ENCODE results near the gene NLK.

The NLK gene

DNA sequence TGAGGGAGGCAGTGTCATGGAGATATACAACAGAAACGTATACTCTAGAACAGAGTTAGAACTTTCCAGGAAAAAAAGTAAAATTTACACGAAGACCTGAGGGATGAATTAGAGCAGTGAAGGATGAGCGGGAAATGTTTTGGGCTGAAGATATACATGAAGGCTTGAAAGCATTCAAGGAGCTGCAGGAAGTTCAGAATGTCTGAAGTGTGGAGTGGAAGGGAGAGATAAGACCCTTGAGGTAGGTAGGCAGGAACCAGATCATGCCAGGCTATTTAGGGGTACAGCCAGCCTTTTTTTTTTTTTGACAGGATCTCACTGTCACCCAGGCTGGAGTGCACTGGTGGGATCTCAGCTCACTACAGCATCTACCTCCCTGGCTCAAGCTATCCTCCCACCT is 3.2 kb upstream of the NLK start:
- DNase-seq (ENCODE audit: extremely low read depth in 1 of 2, low read depth in 1 of 2): no peak

DNA sequence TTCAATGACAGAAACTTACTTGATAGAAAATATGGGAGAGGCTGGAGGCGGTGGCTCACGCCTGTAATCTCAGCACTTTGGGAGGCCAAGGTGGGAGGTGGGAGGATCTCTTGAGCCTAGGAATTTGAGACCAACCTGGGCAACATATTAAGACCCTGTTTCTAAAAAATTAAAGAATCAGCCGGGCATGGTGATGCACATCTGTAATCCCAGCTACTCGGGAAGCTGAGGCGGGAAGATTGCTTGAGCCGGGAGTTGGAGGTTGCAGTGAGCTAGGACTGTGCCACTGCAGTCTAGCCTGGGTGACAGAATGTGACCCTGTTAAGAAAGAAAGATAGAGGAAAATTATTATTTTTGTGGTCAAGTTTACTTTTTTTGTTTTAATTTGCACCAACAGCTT is 2.1 kb upstream of the NLK start:
- no peak for DNase-seq (ENCODE audit: extremely low read depth in 1 of 2, low read depth in 1 of 2)

DNA sequence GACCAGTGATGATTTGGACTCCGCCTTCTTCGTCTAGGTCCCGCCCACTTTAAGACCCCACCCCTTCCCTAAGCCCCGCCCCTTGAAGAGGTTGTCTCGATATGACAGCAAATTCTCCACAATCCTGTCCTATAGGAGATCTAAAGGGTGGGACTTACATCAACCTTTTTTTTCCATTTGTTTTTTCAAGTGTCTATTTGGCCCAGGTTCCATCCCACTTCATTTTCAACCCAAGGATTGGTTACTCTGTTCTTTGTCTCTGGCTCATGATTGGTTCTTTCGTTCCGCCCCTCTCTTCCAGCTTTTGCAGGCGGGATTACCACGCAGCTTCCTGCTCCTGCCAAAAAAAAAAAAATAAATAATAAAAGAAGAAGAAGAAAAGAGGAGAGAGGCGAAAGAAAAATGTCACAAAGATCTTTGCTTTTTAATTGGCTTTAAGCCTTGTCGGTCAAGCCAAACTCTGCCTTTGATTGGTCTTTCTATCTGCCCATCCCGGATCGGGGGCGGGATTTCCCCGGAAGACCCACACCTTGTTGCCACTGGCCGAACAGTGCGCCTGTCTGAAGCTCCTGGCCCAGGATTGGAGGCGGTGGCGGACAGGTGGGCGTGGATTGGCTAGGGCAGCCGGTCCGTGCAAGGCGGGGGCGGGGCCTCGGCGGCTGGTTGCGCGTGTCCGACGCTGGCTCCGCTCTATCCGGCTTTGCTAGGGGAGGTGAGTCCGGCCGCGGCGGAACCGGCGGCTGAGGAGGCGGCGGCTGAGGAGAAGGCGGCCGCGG is 1.2 kb upstream of the NLK start:
- DNase-seq (ENCODE audit: extremely low read depth in 1 of 2, low read depth in 1 of 2): peak; percentile 100

DNA sequence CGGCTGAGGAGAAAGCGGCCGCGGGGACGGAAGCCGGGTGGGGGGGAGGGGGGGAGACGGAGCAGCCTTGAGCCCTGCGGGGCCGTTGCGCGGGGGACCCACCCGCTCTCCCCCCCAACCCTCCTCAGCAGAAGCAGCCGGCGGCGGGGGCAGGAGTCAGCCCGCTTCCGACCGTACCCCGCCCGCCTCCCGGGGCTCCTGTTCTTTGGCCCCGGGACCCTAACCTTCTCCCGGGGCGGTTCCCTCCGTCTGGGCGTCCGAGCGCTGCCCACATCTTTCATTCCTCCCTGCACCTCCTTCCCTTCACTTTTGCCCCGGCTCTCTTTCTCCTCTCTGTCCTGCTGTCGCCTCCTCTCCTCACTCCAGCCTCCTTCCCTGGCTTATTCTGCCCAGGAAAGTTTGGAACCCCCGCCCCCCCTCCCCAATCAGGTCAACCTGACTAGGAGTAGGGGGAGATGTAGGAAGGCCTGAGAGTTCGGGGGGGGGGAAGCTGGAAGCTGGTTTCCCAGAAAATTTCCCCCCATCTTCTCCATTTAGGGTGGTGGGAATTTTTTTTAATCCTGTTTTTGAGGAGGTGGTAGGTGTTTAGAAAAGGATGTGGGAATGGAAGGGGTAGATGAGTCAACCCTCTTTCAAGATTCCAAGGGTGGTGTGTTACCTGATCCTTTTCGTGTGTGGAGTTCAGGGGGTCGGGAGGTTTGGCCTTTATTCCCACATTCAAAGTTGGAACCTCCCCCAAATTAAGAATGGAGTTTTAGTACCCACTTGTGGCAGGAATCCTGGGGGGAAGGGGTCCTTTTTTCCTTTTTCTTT is 427 bp upstream of the NLK start:
- DNase-seq (ENCODE audit: extremely low read depth in 1 of 2, low read depth in 1 of 2): no peak

DNA sequence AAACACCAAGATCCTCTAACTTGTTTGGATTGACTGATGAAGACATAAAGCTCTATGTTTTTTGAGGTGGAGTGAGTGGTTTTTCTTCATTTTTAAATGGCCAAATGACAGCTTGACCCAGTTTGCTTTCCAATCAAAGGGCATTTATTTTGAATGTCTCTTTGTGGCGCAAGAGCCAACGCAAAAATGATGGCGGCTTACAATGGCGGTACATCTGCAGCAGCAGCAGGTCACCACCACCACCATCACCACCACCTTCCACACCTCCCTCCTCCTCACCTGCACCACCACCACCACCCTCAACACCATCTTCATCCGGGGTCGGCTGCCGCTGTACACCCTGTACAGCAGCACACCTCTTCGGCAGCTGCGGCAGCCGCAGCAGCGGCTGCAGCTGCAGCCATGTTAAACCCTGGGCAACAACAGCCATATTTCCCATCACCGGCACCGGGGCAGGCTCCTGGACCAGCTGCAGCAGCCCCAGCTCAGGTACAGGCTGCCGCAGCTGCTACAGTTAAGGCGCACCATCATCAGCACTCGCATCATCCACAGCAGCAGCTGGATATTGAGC is 329 bp downstream of the NLK start:
- no peak for DNase-seq (ENCODE audit: extremely low read depth in 1 of 2, low read depth in 1 of 2)

DNA sequence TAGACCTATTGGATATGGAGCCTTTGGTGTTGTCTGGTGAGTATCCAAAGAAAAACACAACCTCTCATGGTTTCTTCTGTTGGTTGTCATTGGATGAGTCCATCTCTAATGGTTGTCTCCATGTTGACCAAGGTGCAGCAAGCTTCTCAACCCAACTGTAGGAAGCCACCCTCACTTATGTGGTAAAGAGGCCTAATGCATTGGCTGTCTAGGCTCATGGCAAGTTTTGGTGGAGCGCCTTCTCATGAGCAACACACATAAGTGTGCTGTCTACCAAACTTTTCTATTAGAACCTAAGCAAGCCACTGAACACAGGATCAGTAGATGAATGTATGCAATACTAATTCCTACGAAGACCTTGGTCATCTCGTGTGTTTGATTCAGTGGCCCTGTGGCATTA is 819 bp downstream of the NLK start:
- no peak for DNase-seq (ENCODE audit: extremely low read depth in 1 of 2, low read depth in 1 of 2)

DNA sequence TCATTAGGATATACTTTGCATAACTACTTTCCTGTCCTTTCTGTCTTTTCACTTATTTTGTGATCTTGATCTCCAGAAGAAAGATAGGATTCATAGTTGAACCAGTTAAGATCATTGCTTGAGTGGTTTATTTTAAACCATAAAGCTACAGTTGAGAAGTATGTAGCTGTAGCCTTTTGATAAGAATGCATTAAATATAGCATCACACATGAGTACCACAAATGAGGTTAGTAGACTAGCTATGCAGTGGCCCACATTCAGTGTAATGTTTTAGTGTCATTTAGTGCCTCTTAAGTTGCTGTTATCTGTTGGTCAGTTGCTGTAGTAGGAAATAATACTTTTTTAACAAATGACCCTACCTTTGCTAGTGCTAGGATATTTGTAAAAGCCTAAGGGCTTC is 1.3 kb downstream of the NLK start:
- no peak for DNase-seq (ENCODE audit: extremely low read depth in 1 of 2, low read depth in 1 of 2)

DNA sequence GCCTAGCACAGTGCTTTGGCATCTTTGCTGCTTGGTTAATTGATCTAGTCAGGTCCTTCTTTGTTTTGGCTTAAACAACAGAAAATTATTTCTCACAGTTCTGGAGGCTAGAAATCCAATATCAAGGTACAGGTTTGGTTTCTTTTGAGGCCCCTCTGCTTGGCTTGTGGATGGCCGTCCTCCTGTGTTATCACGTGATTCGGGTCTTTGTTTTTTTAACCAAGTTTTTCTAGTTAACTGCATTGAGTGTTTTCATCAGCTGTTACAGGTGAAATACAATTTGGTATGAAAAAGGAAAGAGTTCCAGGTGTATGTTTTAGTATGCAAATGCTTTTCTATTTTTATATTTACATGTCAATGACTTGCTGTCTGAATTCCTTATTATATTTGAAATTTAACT is 2.8 kb downstream of the NLK start:
- DNase-seq (ENCODE audit: extremely low read depth in 1 of 2, low read depth in 1 of 2): no peak

DNA sequence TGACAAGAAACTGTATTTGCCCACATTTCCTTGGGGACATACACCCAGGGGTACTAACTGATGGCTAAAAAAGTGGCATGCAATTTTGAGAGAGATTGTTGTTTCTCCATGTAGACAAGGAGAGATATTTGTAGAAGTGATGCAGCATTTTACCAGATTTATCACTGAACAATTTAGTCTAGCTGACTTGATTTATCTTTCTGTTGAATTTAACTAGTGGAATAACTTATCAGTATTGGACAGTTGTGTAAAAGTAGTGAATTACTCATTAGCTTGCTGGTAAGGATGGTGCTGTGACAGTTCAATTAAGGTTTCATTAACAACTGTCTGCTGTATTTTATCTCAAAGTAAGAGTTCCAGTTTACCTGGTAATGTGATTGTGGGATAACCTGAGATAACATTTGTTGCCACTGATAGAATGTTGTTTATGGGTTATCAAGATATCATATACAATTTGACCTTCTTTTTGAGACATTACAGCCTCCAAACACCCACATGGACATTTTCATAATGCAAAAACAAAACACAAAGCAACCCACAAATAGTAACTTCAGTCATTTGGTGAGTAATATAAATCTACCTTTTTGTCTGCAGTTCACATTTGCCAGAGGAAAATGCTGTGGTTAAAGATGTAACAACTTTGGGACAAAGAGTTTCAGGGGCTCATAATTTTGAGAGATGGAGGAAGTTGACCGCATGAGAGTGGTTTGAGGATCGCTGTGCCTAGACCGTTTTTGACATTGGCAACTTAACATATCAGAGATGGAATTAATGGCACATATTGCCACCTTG is 3.8 kb downstream of the NLK start:
- no peak for DNase-seq (ENCODE audit: extremely low read depth in 1 of 2, low read depth in 1 of 2)

DNA sequence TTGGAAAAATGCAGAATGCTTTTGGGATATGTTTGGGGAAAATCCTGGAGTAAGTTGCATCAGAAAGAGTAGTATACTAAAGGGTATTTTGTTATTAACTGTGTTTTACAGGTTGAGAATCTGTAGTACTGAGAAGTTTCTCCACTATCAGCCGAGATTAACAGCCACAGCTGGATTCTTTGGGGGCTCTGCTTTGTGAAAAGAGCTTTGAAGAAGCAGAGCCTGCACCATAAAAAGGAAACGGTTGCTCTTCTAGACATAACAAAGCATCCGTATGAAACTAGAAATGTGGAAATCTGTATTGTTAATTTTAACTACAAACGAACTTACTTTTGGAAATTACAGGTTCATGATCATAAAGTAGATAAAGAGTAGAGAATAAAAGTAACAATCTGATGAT is 5.3 kb downstream of the NLK start:
- DNase-seq (ENCODE audit: extremely low read depth in 1 of 2, low read depth in 1 of 2): no peak

DNA sequence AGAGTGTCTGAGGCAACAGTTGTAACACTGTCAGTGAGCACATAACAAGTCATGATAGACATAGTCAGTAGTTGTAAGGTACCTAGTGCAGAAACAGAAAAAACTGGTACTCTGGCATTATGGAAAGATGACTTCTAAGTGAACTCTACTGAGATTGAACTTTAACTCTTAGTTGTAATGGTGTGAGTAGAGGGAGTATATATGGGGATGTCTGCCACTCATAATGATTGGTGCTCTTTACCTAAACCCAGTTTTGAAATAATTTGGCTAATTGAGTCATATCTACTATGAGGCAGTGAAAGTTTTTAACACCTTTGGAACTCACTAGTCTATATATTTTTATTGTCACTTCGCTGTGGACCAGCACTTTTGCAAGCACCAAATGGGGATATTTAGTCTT is 6.6 kb downstream of the NLK start:
- DNase-seq (ENCODE audit: extremely low read depth in 1 of 2, low read depth in 1 of 2): no peak

DNA sequence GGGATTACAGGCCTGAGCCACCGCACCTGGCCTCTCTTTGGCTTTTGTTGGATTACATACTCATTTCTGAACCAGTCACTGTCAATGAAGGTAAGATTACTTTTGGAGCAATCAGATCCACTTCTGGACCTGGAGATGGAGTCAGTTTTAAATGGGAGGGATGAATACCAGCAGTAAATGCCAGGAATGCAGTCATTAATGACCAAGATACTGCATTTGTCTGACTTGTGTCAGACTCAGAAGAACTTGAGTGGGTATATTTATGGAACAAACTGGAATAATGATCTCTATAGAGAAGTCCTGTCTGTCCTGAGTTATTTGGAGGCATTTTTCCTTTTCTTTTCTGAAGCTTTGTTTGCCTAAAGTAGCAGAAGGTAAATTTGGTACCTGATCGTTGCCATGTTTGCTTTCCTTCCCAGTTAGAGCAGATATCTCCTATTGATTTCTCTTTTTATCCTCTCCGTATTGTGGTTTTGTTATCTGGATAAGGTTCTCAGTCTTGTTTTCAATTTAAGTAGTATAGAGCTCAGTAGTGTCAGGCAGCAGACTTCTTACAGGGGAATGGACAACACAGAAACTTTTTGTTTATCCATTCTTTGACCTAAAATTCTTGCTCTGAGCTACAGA is 10.7 kb downstream of the NLK start:
- DNase-seq (ENCODE audit: extremely low read depth in 1 of 2, low read depth in 1 of 2): no peak

DNA sequence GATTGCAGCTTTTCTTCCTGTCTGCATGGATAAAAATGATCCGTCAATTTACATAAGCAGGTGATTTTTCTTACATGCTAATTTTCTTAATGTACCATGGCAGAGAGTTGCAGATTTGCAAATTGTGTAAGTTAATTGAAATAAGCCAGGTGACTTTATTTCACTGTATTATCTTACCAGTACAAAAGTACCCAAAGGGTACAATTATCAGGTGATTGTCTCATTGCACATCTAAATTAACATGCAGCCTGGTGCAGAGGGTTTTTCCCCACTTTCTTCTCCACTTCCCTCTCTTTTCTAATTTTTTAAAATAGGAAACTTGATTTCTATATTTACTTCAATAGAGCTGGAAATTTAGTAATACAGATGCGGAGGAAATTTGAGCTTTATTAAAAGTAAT is 11.2 kb downstream of the NLK start:
- DNase-seq (ENCODE audit: extremely low read depth in 1 of 2, low read depth in 1 of 2): no peak

DNA sequence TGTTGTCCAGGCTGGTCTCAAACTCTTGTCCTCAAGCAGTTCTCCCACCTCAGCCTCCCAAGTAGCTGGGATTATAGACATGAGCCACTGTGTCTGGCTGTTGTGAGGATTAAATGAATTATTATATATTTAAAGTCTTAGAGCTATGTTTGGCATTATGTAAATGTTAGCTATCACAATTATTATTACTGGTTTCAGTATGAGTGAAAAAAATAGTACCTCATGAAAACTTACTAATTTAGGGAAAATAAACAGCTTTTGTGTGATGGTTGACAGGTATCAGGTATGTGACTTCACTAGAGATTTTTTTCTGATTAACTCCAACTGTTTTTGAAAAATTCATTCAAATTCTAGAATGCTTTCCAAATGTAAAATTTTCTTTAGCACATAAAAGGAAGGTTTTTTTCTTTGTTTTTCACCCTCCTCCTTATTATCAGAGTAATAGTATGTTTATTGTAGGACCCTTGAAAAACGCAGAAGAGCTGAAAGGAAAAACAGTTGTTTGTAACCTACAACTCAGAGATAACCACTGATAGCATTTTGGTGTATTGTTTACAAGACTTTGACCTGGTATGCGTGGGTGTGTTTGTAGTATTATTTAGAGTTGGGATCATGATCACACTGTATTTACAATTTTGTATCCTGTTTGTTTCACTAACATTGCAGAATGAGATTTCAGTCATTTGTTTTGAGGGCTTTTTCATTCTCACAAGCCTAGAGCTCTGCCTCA is 13.2 kb downstream of the NLK start:
- DNase-seq (ENCODE audit: extremely low read depth in 1 of 2, low read depth in 1 of 2): no peak

DNA sequence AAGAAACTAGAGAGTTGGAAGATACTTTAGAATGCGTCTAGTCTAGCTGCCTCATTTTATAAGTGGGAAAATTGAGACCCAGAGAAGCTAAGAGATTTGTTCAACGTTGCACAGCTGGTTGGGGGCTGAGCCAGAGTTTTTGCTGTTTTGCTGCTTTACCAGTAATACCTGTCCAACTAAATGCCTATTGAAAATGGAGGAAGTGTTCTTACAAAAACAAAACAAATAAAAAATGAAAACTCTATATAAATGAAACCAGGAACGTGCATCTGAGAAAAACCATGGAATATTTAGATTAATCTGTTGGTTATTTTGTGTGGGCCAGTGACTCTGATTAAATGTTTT is 13.8 kb downstream of the NLK start:
- no peak for DNase-seq (ENCODE audit: extremely low read depth in 1 of 2, low read depth in 1 of 2)

DNA sequence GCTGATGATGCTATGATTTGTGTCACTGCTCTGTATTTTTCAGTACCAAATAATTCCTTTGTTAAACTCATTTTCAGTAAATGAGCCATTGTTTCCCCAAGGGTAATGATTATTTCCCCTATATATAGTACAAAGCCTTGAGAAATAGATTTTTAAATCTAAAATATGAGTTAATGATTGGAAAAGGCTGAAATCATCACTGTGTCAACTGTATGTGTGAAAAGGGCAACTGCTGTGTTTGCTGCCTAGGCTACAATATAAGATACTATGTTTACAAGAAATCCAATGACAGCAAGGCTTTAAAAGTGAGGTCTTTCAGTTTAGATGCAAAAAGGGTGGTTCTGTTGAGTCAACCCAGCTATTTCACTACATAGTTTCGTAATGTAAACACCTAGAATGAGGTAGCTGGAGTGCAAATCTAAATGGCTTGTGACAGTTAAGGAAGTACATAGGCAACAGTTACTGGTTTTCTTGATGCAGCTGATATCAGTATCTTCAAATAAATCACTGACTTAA is 15.3 kb downstream of the NLK start:
- DNase-seq (ENCODE audit: extremely low read depth in 1 of 2, low read depth in 1 of 2): no peak

DNA sequence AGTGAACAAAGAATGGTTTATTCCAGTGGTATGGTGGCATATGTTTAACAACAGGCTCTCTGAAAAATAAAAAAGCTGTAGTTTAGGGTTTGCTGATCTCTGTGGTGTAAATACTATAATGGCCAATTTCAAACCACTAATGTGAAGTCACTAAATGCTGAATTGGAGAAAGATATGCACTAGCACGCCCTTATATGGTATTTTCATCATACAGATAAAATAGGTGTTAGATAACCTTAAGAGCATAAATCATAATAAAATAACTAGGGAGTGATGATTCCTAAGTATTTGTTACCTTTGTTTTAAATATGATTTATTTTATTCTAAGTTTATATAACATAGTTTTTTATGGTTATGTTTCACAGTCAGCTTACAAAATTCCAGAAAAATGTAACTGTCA is 17.2 kb downstream of the NLK start:
- DNase-seq (ENCODE audit: extremely low read depth in 1 of 2, low read depth in 1 of 2): no peak

DNA sequence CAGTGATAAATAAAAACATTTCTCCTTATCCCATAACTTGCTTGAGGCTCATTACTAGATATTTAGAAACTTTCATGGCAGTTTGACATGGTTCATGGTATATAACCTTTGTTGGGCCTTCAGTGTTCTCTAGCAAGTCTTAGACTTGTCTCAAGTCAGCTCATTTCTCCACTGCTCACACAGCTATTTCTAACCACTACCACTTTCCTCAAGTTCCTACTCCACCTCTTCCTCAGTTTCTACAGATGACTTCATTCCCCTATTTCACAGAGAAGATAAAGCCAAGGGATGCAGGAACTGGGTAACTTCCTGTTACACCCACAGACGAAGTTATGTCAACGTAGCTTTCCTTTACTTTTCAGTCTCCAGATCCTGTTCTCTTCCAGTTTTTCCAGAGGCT is 23.2 kb downstream of the NLK start:
- DNase-seq (ENCODE audit: extremely low read depth in 1 of 2, low read depth in 1 of 2): no peak

DNA sequence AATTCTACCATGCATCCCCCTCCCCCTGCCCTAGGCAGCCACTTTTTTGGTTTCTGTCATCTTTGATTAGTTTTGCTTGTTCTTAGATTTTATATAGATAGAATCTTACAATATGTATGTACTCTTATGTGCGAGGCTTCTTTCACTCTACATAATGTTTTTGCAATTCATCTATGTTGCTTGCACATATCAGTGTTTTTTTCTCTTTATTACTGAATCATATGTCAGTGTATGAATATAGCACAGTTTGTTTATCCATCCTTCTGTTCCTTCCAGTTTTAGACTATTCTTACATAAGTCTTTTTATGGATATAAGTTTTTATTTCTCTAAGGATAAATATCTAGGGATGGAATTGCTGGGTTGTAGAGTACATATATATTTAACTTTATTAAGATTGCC is 26.6 kb downstream of the NLK start:
- no peak for DNase-seq (ENCODE audit: extremely low read depth in 1 of 2, low read depth in 1 of 2)

DNA sequence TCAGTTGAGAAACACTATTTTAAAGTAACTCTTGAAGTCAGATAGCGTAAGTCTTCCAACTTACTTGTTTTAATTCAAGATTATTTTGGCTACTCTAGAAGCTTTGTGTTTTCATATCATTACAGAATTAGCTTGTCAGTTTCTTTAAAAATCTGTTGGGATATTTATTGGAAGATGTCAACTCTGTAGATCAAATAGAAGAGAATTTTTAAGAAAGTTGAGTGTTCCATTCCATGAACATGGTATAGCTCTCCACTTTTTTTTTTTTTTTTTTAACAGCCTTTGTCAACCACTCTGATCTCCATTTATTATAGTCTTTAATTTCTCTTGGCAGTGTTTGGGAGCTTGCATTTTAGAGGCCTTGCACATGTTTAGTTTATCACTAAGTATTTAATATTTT is 28.7 kb downstream of the NLK start:
- DNase-seq (ENCODE audit: extremely low read depth in 1 of 2, low read depth in 1 of 2): no peak
